ENCODE measurements around the gene PRRT3. TPM values are rescaled to one million over a fixed set of nuclear protein-coding genes. Genes with fewer than 3 reads are reported as not detected.

PRRT3 gene
- total and polyA plus RNA-seq, 9 of the 15 experiments (the other 6 are each of a cell fraction or from before 2014, with no cell fraction given) = 0.06 to 1.9 (median 1.2) TPM

DNA sequence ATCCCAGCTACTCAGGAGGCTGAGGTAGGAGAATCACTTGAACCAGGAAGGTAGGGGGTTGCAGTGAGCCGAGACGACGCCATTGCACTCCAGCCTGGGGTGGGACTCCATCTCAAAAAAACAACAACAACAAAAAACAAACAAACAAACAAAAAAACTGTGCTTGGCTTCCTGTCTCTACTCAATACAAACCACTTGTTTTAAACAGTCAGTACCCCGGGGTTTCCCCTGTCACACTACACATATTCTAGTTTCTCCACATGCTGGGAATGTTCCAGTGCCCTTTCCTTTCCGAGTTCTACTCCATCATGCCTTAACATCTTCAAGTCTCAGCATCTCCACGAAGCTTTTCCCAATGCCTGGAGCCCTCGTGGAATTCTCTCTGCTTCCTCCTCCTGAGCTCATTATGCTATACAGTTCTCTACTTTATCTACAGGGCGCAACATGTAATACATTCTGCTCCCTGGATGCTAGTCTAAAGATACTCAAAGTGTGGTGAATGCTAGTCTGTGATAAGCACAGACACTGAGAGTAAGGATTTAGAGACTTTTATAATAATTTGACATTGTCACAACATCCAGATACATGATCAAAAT is 26.6 kb upstream of the PRRT3 start (continued):
- TF ChIP-seq, protein P1, sequence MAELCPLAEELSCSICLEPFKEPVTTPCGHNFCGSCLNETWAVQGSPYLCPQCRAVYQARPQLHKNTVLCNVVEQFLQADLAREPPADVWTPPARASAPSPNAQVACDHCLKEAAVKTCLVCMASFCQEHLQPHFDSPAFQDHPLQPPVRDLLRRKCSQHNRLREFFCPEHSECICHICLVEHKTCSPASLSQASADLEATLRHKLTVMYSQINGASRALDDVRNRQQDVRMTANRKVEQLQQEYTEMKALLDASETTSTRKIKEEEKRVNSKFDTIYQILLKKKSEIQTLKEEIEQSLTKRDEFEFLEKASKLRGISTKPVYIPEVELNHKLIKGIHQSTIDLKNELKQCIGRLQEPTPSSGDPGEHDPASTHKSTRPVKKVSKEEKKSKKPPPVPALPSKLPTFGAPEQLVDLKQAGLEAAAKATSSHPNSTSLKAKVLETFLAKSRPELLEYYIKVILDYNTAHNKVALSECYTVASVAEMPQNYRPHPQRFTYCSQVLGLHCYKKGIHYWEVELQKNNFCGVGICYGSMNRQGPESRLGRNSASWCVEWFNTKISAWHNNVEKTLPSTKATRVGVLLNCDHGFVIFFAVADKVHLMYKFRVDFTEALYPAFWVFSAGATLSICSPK (IDR thresholded peaks at IDR 0.05; ENCODE audit: borderline replicate concordance) = 0 out of 2 replicates have a peak, but pooled peaks have one; percentile 22
- TF ChIP-seq BRD9 (IDR thresholded peaks at IDR 0.05; ENCODE audit: low read depth, partially characterized antibody) (peak; percentile 57), LCOR (CRISPR knock-in tag; IDR thresholded peaks at IDR 0.05) (peak; percentile 46; the same call in 1 of the 2 replicates), TAF7 (tag; IDR thresholded peaks at IDR 0.05) (no peak), ZNF589 (CRISPR knock-in tag; IDR thresholded peaks at IDR 0.05; ENCODE audit: low read depth) (peak; percentile 81; the same call in 1 of the 2 replicates), ZNF3 (CRISPR knock-in tag; IDR thresholded peaks at IDR 0.05) (no peak), EHMT2 (IDR thresholded peaks at IDR 0.05) (no peak), SMARCE1 (IDR thresholded peaks at IDR 0.05) (peak; percentile 82), MEIS2 (IDR thresholded peaks at IDR 0.05; ENCODE audit: partially characterized antibody) (peak; percentile 63), CC2D1A (IDR thresholded peaks at IDR 0.05) (peak; percentile 60; the same call in 1 of the 2 replicates), ZNF668 (CRISPR knock-in tag; IDR thresholded peaks at IDR 0.05) (0 out of 2 replicates have a peak, but pooled peaks have one; percentile 64), BCOR (IDR thresholded peaks at IDR 0.05) (no peak), CREM (IDR thresholded peaks at IDR 0.05; ENCODE audit: low read depth) (peak; percentile 53; the same call in 1 of the 2 replicates), ATF7 (IDR thresholded peaks at IDR 0.05) (0 out of 2 replicates have a peak, but pooled peaks have one; percentile 37), POLR3G (IDR thresholded peaks at IDR 0.05; ENCODE audit: extremely low read depth, insufficient read length, insufficient replicate concordance) (no peak), MYBL2 (IDR thresholded peaks at IDR 0.05; ENCODE audit: low read depth) (no peak), MYBL2 (CRISPR knock-in tag; IDR thresholded peaks at IDR 0.05; ENCODE audit: borderline replicate concordance) (no peak), ETS2 (tag; IDR thresholded peaks at IDR 0.05; ENCODE audit: borderline replicate concordance, poor library complexity, severe bottlenecking) (no peak), PRPF4 (IDR thresholded peaks at IDR 0.05; ENCODE audit: insufficient read depth, low read depth, low read length, poor library complexity, severe bottlenecking) (no peak)
- TF ChIP-seq, protein P2, sequence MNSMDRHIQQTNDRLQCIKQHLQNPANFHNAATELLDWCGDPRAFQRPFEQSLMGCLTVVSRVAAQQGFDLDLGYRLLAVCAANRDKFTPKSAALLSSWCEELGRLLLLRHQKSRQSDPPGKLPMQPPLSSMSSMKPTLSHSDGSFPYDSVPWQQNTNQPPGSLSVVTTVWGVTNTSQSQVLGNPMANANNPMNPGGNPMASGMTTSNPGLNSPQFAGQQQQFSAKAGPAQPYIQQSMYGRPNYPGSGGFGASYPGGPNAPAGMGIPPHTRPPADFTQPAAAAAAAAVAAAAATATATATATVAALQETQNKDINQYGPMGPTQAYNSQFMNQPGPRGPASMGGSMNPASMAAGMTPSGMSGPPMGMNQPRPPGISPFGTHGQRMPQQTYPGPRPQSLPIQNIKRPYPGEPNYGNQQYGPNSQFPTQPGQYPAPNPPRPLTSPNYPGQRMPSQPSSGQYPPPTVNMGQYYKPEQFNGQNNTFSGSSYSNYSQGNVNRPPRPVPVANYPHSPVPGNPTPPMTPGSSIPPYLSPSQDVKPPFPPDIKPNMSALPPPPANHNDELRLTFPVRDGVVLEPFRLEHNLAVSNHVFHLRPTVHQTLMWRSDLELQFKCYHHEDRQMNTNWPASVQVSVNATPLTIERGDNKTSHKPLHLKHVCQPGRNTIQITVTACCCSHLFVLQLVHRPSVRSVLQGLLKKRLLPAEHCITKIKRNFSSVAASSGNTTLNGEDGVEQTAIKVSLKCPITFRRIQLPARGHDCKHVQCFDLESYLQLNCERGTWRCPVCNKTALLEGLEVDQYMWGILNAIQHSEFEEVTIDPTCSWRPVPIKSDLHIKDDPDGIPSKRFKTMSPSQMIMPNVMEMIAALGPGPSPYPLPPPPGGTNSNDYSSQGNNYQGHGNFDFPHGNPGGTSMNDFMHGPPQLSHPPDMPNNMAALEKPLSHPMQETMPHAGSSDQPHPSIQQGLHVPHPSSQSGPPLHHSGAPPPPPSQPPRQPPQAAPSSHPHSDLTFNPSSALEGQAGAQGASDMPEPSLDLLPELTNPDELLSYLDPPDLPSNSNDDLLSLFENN (IDR thresholded peaks at IDR 0.05; ENCODE audit: low read depth in 2 of 2, low read length in 2 of 2) = peak in 1 of 2 experiments; percentile 77; a peak in 2 of 4 replicates
- TF ChIP-seq, protein P3, sequence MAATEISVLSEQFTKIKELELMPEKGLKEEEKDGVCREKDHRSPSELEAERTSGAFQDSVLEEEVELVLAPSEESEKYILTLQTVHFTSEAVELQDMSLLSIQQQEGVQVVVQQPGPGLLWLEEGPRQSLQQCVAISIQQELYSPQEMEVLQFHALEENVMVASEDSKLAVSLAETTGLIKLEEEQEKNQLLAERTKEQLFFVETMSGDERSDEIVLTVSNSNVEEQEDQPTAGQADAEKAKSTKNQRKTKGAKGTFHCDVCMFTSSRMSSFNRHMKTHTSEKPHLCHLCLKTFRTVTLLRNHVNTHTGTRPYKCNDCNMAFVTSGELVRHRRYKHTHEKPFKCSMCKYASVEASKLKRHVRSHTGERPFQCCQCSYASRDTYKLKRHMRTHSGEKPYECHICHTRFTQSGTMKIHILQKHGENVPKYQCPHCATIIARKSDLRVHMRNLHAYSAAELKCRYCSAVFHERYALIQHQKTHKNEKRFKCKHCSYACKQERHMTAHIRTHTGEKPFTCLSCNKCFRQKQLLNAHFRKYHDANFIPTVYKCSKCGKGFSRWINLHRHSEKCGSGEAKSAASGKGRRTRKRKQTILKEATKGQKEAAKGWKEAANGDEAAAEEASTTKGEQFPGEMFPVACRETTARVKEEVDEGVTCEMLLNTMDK (IDR thresholded peaks at IDR 0.05; ENCODE audit: borderline replicate concordance, insufficient read depth, low read depth, low read length, poor library complexity, severe bottlenecking) = no peak

Data from K562 (cell line).